Heart right ventricle (tissue), 16 donors: ENCODE results near the gene PC. TPM values are rescaled to one million over a fixed set of nuclear protein-coding genes. Genes with fewer than 3 reads are reported as not detected.

Source experiments
- ATAC-seq, 8 donors: fragments of 200-7000 bp; cut with Tn5 transposase; one replicate each; pipeline ENCODE4 v1.9.1; 2020; ENCODE audit warnings: mild to moderate bottlenecking in 8 of 8, moderate library complexity in 8 of 8, moderate number of reproducible peaks in 1 of 8
- DNase-seq, 2 donors: peaks; one replicate each; pipeline ENCODE4 v3.0.0-alpha.2; 2020
- H3K27ac ChIP-seq, 10 donors: fragments of 200-600 bp; sonication (generic) in 2 of 10; one replicate each; pipeline versions ENCODE4 v1.5.0 to v1.8.0; 2020 to 2022; ENCODE audit warnings: mild to moderate bottlenecking in 3 of 10
- H3K27me3 ChIP-seq, 7 donors: fragments of 200-600 bp; one replicate each; pipeline ENCODE4 v1.8.0; 2021 to 2022; ENCODE audit warnings: mild to moderate bottlenecking in 2 of 7
- H3K36me3 ChIP-seq, 9 donors: fragments of 200-600 bp; sonication (generic) in 1 of 9; one replicate each; pipeline versions ENCODE4 v1.5.0 to v1.8.0; 2020 to 2022; ENCODE audit warnings: mild to moderate bottlenecking in 2 of 9
- H3K4me1 ChIP-seq, 9 donors: fragments of 200-600 bp; sonication (generic) in 1 of 9; one replicate each; pipeline versions ENCODE4 v1.5.0 to v1.8.0; 2020 to 2022; ENCODE audit warnings: mild to moderate bottlenecking in 4 of 9
- H3K4me3 ChIP-seq, 10 donors: fragments of 200-600 bp; sonication (generic) in 2 of 10; one replicate each; pipeline versions ENCODE4 v1.5.0 to v1.8.0; 2020 to 2022; ENCODE audit warnings: mild to moderate bottlenecking in 7 of 10, moderate library complexity in 2 of 10
- H3K9me3 ChIP-seq, 11 donors: fragments of 200-600 bp in 10 of 11; sonication (generic) in 2 of 11; one replicate each; pipeline versions ENCODE4 v1.5.0 to v1.8.0; 2013 to 2022; ENCODE audit warnings: mild to moderate bottlenecking in 2 of 11, control low read depth in 1 of 11, moderate library complexity in 1 of 11
- WGBS, 2 donors: extraction: QIAGEN DNeasy Blood & Tissue Kit; methylation state at CpG; one replicate each; pipeline ENCODE4 v1.1.7; 2013; ENCODE audit warnings: inconsistent platforms in 1 of 2; 5-methylcytosine and 5-hydroxymethylcytosine counted together
- intact Hi-C, 10 donors: fragments of 100-400 bp; cut with DNase I; formaldehyde crosslinking; loops; one replicate each; pipeline versions ENCODE4 v1.11.1 to v1.14.2; 2022
- polyA plus RNA-seq, 2 donors: library from polyadenylated mRNA; stranded (reverse); fragments of 200-250 nt; gene quantifications; one replicate each; pipeline ENCODE4 v1.2.3, GENCODE V29; 2013
- total RNA-seq, 10 donors: library from RNA; stranded (reverse); fragmentation: NEBNext Ultra II Directional in 3 of 10; extraction: Animal tissue kit (Norgen Biotek cat#: 25700) in 3 of 10; gene quantifications; one replicate each; pipeline versions ENCODE4 v1.2.1 to v1.2.4, GENCODE V29; 2021 to 2023
- TF ChIP-seq, protein P1 (sequence below), 9 donors: fragments of 200-600 bp; sonication (generic) in 2 of 9; IDR thresholded peaks; one replicate each; pipeline versions ENCODE4 v1.5.0 to v1.8.0; 2021 to 2022; ENCODE audit warnings: antibody characterized with exemption in 9 of 9, mild to moderate bottlenecking in 5 of 9, moderate library complexity in 1 of 9
- donor health status: Arrhythmogenic right ventricular cardiomyopathy.
- donor health status: ischemic (EF 13 %, LVEDD 7.1; RV severe dilation, severe dysfunction).
- donor health status: healthy with polysubstance abuse.
- donor health status: DM: no; HTN: yes; CAD: no.
- donor health status: DM: no; HTN: no; CAD: no.
- donor health status: ischemic (EF 25% LVEDD 6.9; RV normal size, moderate dysfunction).
- donor health status: ischemic (EF 25% LVEDD 5.7; RV mildly dilated, moderate dysfunction).
- donor health status: healthy.
- donor health status: DM: yes; HTN: yes; CAD: no.
- donor health status: Ischemic cardiomyopathy.
- donor health status: ischemic (EF 35%, LVEDD 5.7; RV mildly dilated, moderate dysfunction).
- donor health status: nonischemic (EF 11% LVEDD 7.7; RV severe dilation, severe dysfunction).
- donor health status: DM: yes; HTN: yes; CAD: no.
- donor health status: PGD.
- donor health status: ischemic (EF 29% LVEDD 5.4; RV normal size, mild dysfunction).
- donor health status: nonischemic (EF 23%, LVEDD 6.1; RV moderate dilation, normal function).

Gene PC
- total and polyA plus RNA-seq, 12 donors, result 6.8 to 26.0 (median 11.2) TPM

DNA sequence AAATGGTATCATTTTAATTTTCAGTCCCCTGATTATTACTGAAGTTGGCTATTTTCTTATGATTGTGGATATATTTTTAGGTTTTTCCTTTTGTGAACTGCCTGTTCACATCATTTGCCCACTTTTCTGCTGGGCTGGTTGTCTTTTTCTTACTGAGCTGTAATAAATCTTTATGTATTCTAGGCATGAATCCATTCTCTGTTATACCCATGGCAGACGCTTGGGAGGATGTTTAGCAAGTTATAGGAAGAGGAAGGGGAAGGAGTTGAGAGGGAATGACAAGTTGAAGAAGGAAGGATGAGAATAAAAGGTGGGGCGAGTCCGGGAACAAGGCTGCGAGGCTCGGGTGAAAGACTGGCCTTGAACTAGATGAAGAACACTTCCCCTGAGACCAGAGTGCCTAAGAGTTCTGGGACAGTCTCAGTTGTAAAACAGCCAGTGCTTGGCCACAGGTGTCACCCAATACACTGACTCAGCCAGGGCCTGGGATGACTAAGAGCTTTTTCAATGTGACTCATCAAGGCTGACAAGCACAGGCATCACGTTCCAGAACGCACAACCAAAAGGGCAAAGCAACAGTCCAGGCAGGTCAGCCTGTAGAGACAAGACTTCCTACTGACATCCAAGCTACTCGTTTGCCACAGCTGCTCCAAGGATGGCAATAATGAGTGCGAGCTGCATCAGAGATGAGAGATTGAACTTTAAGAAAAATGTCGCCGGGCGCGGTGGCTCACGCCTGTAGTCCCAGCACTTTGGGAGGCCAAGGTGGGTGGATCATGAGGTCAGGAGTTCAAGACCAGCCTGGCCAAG lies 66.1 kb downstream of the PC start:
- Histone ChIP-seq H3K4me1 (peaks cover 0 to 8% (median 1%) of the 10 kb centered on the region in 9 donors), H3K4me3 (no peak overlapping the region), H3K27me3 (no peaks in the 10 kb centered on the region), H3K9me3 (no peaks in the 10 kb centered on the region), H3K27ac (no peak overlapping the region), H3K36me3 (no peaks in the 10 kb centered on the region)
- intact Hi-C loops, result no loop called here
- DNase-seq (no peak), ATAC-seq (peak in 7 of 8 donors; percentile 42 to 93 (median 70))
- 78 to 82% methylated on average over 14 of the region's 14 CpGs for WGBS, 2 donors
- TF ChIP-seq, protein P1, sequence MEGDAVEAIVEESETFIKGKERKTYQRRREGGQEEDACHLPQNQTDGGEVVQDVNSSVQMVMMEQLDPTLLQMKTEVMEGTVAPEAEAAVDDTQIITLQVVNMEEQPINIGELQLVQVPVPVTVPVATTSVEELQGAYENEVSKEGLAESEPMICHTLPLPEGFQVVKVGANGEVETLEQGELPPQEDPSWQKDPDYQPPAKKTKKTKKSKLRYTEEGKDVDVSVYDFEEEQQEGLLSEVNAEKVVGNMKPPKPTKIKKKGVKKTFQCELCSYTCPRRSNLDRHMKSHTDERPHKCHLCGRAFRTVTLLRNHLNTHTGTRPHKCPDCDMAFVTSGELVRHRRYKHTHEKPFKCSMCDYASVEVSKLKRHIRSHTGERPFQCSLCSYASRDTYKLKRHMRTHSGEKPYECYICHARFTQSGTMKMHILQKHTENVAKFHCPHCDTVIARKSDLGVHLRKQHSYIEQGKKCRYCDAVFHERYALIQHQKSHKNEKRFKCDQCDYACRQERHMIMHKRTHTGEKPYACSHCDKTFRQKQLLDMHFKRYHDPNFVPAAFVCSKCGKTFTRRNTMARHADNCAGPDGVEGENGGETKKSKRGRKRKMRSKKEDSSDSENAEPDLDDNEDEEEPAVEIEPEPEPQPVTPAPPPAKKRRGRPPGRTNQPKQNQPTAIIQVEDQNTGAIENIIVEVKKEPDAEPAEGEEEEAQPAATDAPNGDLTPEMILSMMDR (IDR thresholded peaks at IDR 0.05), result no peak

DNA sequence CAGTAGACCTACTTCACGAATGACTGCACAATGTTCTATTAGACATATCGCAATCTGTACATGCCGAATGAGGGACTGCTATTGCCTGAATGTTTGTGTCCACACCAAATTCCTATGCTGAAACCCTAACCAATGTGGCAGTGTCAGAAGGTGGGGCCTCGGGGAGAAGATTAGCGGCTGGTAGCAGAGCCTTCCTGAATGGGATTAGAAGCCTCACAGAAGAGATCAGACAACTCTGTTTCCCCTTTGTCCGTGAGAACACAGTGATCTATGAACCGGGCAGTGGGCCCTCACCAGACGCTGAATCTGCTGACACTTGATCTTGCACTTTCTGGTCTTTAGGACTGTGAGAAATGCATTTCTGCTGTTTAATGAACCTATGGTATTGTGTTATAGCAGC lies 68.2 kb downstream of the PC start:
- Histone ChIP-seq H3K9me3 (no peaks in the 10 kb centered on the region), H3K36me3 (no peaks in the 10 kb centered on the region), H3K27ac (no peak overlapping the region), H3K4me3 (no peak overlapping the region), H3K27me3 (no peaks in the 10 kb centered on the region), H3K4me1 (peaks cover 0 to 11% (median 8%) of the 10 kb centered on the region in 9 donors)
- DNase-seq (no peak), ATAC-seq (no peak)
- TF ChIP-seq, protein P1 (IDR thresholded peaks at IDR 0.05), result no peak
- intact Hi-C loops, result no loop called here
- 78 to 83% methylated on average over 8 of the region's 8 CpGs for WGBS, 2 donors

- no peaks in the 10 kb centered on the region for H3K36me3 ChIP-seq
- no peak overlapping the region for H3K4me3 ChIP-seq
- H3K27me3 ChIP-seq, result no peaks in the 10 kb centered on the region
- peaks cover 0 to 11% (median 8%) of the 10 kb centered on the region in 9 donors for H3K4me1 ChIP-seq
- WGBS, 2 donors, result 95 to 96% methylated on average over 10 of the region's 10 CpGs
- H3K27ac ChIP-seq, result no peak overlapping the region
- no peaks in the 10 kb centered on the region for H3K9me3 ChIP-seq
- DNase-seq (no peak), ATAC-seq (no peak)
- TF ChIP-seq, protein P1 (IDR thresholded peaks at IDR 0.05), result no peak
- intact Hi-C loops, result no loop called here
Measured at GRCh38 chr11:66888282-66888681, 69.9 kb downstream of the PC start.

- TF ChIP-seq, protein P1 (IDR thresholded peaks at IDR 0.05), result no peak
- ATAC-seq (peak in 1 of 8 donors; percentile 43), DNase-seq (peak; percentile 48 to 51)
- intact Hi-C loops, result no loop called here
- 64 to 74% methylated on average over 11 of the region's 11 CpGs for WGBS, 2 donors
- no peak overlapping the region for H3K4me3 ChIP-seq
- H3K4me1 ChIP-seq, result peaks cover 0 to 11% (median 8%) of the 10 kb centered on the region in 9 donors
- H3K27me3 ChIP-seq, result no peaks in the 10 kb centered on the region
- peak overlapping the region in 1 of 10 donors; percentile 16 for H3K27ac ChIP-seq
- H3K9me3 ChIP-seq, result no peaks in the 10 kb centered on the region
- no peaks in the 10 kb centered on the region for H3K36me3 ChIP-seq
Measured at GRCh38 chr11:66887526-66887925, 70.7 kb downstream of the PC start.
